ENCODE data around the gene GATD1. TPM values are rescaled to one million over a fixed set of nuclear protein-coding genes. Genes with fewer than 3 reads are reported as not detected.

The GATD1 gene
- total RNA-seq, 2 donors from 2014 or later: 14.0 to 28.7 TPM

DNA sequence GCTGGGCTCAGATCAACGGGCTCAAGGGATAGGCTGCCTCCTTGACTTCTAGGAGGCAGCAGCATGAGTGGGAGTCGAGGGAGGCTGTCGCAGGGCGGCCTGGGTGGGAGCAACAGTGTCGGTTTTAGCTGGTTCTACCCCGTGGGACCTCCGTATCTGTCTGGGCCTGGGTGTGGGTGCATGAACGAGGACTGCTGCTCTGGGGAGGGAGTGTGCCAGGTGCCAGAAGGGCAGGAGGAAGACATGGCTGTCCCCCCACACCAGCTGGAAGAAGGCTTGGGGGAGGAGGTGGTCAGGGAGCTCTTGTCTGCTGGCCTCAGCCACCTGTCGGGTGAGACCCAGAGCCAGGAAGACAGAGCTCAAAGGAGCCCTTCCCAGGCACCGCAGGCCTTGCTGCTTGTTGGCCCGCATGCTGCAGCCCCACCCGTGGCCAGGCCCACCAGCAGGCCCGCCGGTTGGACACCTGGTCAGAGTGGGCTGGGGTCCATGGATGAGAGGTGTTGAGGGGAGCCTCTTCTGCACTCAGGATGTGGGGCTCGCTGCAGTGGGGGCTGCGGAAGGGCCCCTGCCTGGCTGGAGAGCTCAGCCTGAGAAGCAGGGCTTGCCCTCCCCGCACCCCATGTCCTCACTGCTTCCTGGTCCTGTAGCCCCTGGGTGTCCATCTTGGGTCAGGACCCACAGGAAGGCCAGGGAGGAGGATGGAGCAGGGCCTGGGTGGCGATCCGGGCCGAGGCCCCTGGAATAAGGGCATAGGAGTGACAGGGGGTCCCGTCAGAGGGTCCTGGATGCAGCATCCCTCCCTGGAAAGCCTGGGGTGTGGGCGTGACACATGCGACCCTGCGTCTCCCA, 9.2 kb upstream of the GATD1 start:
- DNase-seq: no peak
- H3K36me3 ChIP-seq (replicated peaks in 1 of 2; ENCODE audit: insufficient read depth in 1 of 2, low read depth in 2 of 2): no peaks in the 10 kb centered on the region
- no peak overlapping the region for H3K27ac ChIP-seq
- no peak overlapping the region for H3K4me3 ChIP-seq
- TF ChIP-seq, protein P1, sequence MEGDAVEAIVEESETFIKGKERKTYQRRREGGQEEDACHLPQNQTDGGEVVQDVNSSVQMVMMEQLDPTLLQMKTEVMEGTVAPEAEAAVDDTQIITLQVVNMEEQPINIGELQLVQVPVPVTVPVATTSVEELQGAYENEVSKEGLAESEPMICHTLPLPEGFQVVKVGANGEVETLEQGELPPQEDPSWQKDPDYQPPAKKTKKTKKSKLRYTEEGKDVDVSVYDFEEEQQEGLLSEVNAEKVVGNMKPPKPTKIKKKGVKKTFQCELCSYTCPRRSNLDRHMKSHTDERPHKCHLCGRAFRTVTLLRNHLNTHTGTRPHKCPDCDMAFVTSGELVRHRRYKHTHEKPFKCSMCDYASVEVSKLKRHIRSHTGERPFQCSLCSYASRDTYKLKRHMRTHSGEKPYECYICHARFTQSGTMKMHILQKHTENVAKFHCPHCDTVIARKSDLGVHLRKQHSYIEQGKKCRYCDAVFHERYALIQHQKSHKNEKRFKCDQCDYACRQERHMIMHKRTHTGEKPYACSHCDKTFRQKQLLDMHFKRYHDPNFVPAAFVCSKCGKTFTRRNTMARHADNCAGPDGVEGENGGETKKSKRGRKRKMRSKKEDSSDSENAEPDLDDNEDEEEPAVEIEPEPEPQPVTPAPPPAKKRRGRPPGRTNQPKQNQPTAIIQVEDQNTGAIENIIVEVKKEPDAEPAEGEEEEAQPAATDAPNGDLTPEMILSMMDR (IDR thresholded peaks at IDR 0.05): no peak
- no peak for TF ChIP-seq POLR2A (IDR thresholded peaks at IDR 0.05)
- ATAC-seq: no peak
- H3K27me3 ChIP-seq: no peaks in the 10 kb centered on the region
- intact Hi-C loops (cut with DNase I): no loop called here
- peaks cover 13% of the 10 kb centered on the region for H3K4me1 ChIP-seq
- WGBS, 2 donors: 67 to 76% methylated on average over 10 to 23 of the region's 24 CpGs
- no peaks in the 10 kb centered on the region for H3K9me3 ChIP-seq

DNA sequence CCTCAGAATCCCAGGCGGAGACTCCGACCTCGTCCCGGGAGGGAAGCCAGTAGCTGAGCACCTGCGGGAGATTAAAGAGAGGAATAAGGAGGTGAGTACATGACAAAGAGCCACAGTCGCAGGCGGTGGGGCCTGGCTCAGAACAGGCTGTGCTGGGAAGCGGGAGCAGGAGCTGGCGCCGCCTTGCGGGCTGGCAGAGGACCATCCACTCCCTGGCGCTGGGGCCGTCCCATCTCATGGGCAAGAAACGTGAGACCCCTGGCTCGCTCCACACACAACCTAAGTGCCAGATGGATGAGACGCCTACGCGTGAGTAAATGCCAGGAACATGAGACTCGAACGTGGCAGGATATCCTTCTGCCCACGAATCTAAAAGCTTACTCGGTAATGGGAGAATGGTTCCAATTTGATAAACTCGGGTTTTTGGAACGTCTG, 6.3 kb upstream of the GATD1 start:
- H3K4me3 ChIP-seq: no peak overlapping the region
- TF ChIP-seq POLR2A (IDR thresholded peaks at IDR 0.05): peak in 2 of 3 donors; percentile 52
- TF ChIP-seq, protein P1 (IDR thresholded peaks at IDR 0.05): peak; percentile 54 to 85 (median 79)
- no peaks in the 10 kb centered on the region for H3K27me3 ChIP-seq
- ATAC-seq: peak; percentile 94
- intact Hi-C loops (cut with DNase I): no loop called here
- no peaks in the 10 kb centered on the region for H3K36me3 ChIP-seq (replicated peaks in 1 of 2; ENCODE audit: insufficient read depth in 1 of 2, low read depth in 2 of 2)
- no peaks in the 10 kb centered on the region for H3K9me3 ChIP-seq
- H3K4me1 ChIP-seq: peaks cover 17% of the 10 kb centered on the region
- peak overlapping the region in 3 of 4 donors; percentile 29 to 61 (median 59) for H3K27ac ChIP-seq
- peak; percentile 84 to 93 (median 90) for DNase-seq
- 8 to 28% methylated on average over 21 to 24 of the region's 24 CpGs for WGBS, 2 donors

DNA sequence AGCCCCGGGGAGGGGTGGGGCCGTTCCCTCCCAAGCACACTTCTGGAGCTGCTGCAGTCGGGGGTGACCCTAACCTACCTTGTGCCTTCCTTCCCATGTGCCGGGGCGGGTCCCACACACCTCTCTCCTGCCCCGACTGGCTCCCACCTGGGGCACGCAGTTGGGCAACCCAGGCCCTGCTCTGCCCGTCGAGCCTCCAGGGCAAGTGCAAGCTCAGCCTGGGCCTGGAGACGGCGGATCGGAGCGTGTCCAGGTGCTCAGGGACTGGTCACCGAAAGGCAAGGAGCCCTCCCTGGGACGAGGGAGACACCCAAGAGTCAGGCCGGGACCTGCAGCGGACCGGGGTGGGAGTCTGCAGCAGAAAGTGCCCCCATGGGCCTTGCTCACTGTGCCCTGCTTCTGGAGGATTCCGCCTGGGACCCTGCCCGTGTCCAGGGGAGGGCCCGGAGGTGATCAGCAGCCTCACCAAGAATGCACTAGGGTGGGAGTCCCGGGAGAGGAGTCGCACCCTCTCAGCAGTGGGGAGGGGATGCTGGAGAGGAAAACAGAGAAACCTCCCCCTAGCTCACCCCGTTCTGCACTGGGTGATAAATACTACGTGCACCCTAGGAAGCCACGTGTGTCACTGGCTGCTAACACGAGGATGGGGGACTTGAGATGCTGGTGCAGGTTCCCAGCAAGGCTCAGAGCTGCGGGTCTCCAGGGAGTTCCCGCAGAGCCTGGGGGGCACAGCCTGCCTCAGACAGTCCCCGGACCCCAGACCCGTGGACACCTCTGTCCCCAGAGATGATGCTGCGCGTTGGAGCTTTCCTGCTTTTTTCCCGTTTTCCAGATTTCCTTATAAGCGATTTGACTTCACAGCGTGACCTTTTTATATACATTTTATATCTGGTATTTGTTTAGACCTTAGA, 5.2 kb upstream of the GATD1 start:
- Histone ChIP-seq H3K4me1 (peaks cover 27% of the 10 kb centered on the region), H3K27ac (peak overlapping the region in 2 of 4 donors; percentile 29 to 61), H3K27me3 (no peaks in the 10 kb centered on the region), H3K4me3 (no peak overlapping the region), H3K9me3 (no peaks in the 10 kb centered on the region), H3K36me3 (replicated peaks in 1 of 2; ENCODE audit: insufficient read depth in 1 of 2, low read depth in 2 of 2) (no peaks in the 10 kb centered on the region)
- intact Hi-C loops (cut with DNase I): no loop called here
- DNase-seq (peak in 1 of 4 donors; percentile 4), ATAC-seq (no peak)
- no peak for TF ChIP-seq POLR2A (IDR thresholded peaks at IDR 0.05)
- TF ChIP-seq, protein P1 (IDR thresholded peaks at IDR 0.05): no peak
- WGBS, 2 donors: 37 to 82% methylated on average over 14 to 28 of the region's 36 CpGs

GRCh38 chr11:779955-780532, 2.8 kb upstream of the GATD1 start:
- TF ChIP-seq, protein P1 (IDR thresholded peaks at IDR 0.05): no peak
- TF ChIP-seq POLR2A (IDR thresholded peaks at IDR 0.05): no peak
- intact Hi-C loops (cut with DNase I): no loop called here
- H3K36me3 ChIP-seq (replicated peaks in 1 of 2; ENCODE audit: insufficient read depth in 1 of 2, low read depth in 2 of 2): no peaks in the 10 kb centered on the region
- H3K27ac ChIP-seq: no peak overlapping the region
- ATAC-seq (no peak), DNase-seq (peak in 1 of 4 donors; percentile 9)
- H3K27me3 ChIP-seq: no peaks in the 10 kb centered on the region
- WGBS, 2 donors: 94 to 95% methylated on average over 14 of the region's 16 CpGs
- H3K9me3 ChIP-seq: no peaks in the 10 kb centered on the region
- H3K4me3 ChIP-seq: no peak overlapping the region
- H3K4me1 ChIP-seq: peaks cover 44% of the 10 kb centered on the region

All from body of pancreas (tissue), 4 donors.